Stimulated activated CD4-positive, alpha-beta T cell treated with anti-CD3 and anti-CD28 coated beads, Interleukin-4, amount 100 ng/mL, for 4 hours (primary cell): ENCODE data around the gene GBF1.

Experiments
- DNase-seq, 2 experiments: peaks; one replicate each; pipeline ENCODE4 v3.0.0-alpha.2; 2020

The GBF1 gene

DNA sequence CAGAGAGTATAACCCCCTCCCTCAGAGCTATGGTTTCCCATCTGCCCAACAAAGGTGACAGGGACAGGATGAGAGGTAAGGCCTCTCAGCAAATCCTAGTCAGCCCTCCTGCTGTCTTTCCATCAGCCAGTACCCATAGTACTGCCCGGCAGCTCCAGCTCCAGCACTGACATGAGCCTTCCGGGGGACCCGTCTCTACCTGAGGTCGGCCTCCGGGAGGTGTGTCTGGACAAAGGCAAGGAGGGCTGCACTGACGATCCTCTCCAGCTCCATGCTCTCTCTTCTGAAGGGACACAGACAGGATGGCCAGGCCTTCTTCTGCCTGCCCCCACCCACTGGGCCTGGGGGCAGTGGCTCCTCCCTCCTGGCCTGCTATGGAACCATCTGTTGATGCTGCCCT, 179.6 kb downstream of the GBF1 start:
- no peak for DNase-seq

DNA sequence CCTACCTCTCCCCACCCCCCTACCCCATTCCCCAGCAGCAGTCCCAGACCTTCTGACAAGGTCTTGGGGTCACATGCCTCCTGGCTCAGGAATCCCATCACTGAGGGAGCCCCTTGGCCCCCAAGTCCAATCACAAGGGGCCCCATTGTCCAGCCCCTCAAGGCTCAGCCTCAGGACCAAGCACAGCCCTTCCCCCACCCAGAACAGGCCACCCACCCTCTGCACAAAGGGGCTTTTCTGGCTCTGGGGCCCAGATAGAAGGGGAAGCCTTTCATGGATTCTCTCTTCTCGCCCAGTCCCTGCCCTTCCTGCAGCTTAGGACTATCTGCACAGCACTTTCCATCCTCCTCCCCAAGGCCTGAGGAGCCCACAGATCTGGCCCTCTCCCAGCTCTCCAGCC, 180.1 kb downstream of the GBF1 start:
- DNase-seq: no peak

DNA sequence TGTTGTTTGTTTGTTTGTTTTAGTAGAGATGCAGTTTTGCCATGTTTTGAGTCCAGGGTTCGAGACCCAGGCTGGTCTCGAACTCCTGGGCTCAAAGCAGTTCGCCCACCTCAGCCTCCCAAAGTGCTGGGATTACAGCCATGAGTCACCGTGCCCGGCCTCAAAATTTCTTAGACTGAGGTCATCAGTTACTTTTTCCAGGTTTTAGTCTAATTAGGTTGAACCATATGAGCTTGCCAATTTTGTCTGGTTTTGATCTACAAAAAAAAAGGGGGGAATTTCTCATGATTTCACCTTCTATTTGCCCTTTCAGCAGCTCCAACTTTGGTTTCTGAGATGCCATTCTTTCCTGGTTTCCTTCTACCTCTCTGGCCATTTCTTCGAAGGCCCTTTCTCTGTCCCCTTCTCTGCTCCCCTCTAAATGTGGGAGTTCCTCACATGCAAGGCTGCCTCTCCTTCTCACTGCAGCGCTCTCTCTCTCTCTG, 181.5 kb downstream of the GBF1 start:
- DNase-seq: no peak

DNA sequence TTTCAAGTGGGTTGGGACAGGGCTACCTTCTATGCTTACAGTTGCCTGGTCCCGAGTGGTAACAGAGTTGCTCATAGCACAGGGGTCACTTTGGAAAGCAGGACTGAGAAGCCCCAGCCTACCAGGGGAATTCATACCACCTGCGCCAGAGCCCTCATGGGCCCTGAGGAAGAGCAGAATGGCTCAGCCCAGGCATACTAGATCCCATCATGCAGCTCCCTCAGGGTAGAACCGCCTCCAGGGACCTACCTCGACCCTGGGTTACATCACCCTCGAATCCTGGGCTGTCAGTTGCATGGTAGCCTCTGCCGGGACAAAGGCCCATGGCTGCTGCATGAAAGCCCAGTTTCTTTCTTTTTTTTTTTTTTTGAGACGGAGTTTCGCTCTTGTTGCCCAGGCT, 184.1 kb downstream of the GBF1 start:
- no peak for DNase-seq

DNA sequence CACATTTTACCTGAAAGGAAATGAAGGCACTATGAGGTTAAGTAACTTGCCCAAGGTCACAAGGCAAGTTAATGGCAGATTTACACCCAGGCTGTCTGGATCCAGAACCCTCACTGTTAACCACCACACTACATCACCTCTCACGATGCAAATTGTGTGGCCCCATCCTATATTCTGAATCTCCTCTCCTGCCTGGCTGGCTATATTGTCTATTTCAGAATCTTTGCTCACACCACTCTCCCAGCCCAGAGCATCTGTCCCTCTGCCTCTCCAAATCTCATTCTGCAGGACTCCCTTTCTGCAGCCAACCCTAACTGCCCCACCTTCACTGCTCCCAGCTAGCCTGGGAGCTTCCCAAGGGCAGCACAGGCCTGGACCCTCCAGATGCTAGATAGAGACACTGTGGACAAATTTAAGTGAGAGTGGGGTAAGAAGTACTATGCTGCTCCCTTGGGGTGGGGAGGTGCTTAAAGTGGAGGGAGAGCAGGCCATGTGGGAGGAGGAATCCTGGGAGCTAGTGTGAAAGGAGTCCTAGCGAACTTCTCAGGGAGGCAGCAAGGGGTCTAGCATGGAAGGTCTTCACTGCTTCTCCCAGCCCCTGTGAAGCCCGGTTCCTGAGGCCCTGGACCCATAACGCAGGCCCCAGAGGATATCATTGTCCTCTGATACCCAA, 186.3 kb downstream of the GBF1 start:
- no peak for DNase-seq
